Hepatocyte (in vitro differentiated cells): ENCODE measurements around the gene PPAT. TPM values are rescaled to one million over a fixed set of nuclear protein-coding genes. Genes with fewer than 3 reads are reported as not detected.

Experiments used
- DNase-seq: peaks from one replicate; pipeline ENCODE4 v3.0.0-alpha.2; 2016; ENCODE audit warnings: low spot score
- H2AFZ ChIP-seq: fragments of 200-600 bp; sonication (generic); 2 replicates; pipeline ENCODE4 v1.6.0; 2016; ENCODE audit warnings: antibody characterized with exemption, mild to moderate bottlenecking
- H3K27ac ChIP-seq: fragments of 200-600 bp; sonication (generic); 2 replicates; pipeline ENCODE4 v1.5.1; 2016; ENCODE audit warnings: mild to moderate bottlenecking
- H3K27me3 ChIP-seq: fragments of 200-600 bp; sonication (generic); 2 replicates; pipeline ENCODE4 v1.6.1; 2016
- H3K36me3 ChIP-seq: fragments of 200-600 bp; sonication (generic); replicated peaks from 2 replicates; pipeline ENCODE4 v1.5.1; 2016; ENCODE audit warnings: low read depth; ENCODE audit not compliant: insufficient read depth
- H3K4me1 ChIP-seq: fragments of 200-600 bp; sonication (generic); 2 replicates; pipeline ENCODE4 v1.5.1; 2016; ENCODE audit warnings: mild to moderate bottlenecking, moderate library complexity; ENCODE audit not compliant: insufficient read depth
- H3K4me2 ChIP-seq: fragments of 200-600 bp; sonication (generic); 2 replicates; pipeline ENCODE4 v1.6.0; 2016
- H3K4me3 ChIP-seq: fragments of 200-600 bp; sonication (generic); 2 replicates; pipeline ENCODE4 v1.5.1; 2016; ENCODE audit warnings: mild to moderate bottlenecking
- H3K79me2 ChIP-seq: fragments of 200-600 bp; sonication (generic); 2 replicates; pipeline ENCODE4 v1.6.0; 2017; ENCODE audit warnings: mild to moderate bottlenecking
- H3K9me2 ChIP-seq: fragments of 200-600 bp; sonication (generic); replicated peaks from 2 replicates; pipeline ENCODE4 v1.6.0; 2017; ENCODE audit warnings: mild to moderate bottlenecking; ENCODE audit not compliant: insufficient read depth
- H3K9me3 ChIP-seq: fragments of 200-600 bp; sonication (generic); 2 replicates; pipeline ENCODE4 v1.5.1; 2016; ENCODE audit warnings: low read depth, mild to moderate bottlenecking
- H4K20me1 ChIP-seq: fragments of 200-600 bp; sonication (generic); 2 replicates; pipeline ENCODE4 v1.6.0; 2016; ENCODE audit warnings: mild to moderate bottlenecking; ENCODE audit not compliant: insufficient read depth, poor library complexity, severe bottlenecking
- CTCF ChIP-seq: fragments of 200-600 bp; sonication (generic); IDR thresholded peaks from 2 replicates; pipeline ENCODE4 v1.5.1; 2016; ENCODE audit warnings: antibody characterized with exemption, mild to moderate bottlenecking; ENCODE audit not compliant: poor library complexity
- EZH2 ChIP-seq: fragments of 200-600 bp; sonication (generic); IDR thresholded peaks from 2 replicates; pipeline ENCODE4 v1.6.1; 2016; ENCODE audit warnings: antibody characterized with exemption, mild to moderate bottlenecking, borderline replicate concordance
- EZH2phosphoT487 ChIP-seq: fragments of 200-600 bp; sonication (generic); IDR thresholded peaks from one replicate; pipeline ENCODE4 v1.6.1; 2018; ENCODE audit warnings: antibody characterized with exemption, mild to moderate bottlenecking, low read depth, moderate library complexity; ENCODE audit not compliant: unreplicated experiment, severe bottlenecking
- WGBS: methylation state at CpG from one replicate; pipeline ENCODE4 v1.1.6; 2016; ENCODE audit warnings: low lambda C conversion rate; ENCODE audit errors: missing lambda C conversion rate; 5-methylcytosine and 5-hydroxymethylcytosine counted together
- polyA plus RNA-seq: library from polyadenylated mRNA; unstranded; fragments of >200 nt; fragmentation: Nextera tagmentation; extraction: Ambion mirVana; gene quantifications from 2 replicates; pipeline ENCODE4 v1.2.1, GENCODE V29; 2016
- total RNA-seq: library from RNA; depleted of rRNA; stranded (reverse); fragments of >200 nt; gene quantifications from 2 replicates; pipeline ENCODE4 v1.2.3, GENCODE V29; 2014

PPAT gene
- total and polyA plus RNA-seq, 2 experiments from 2014 or later: 8.0 to 21.0 TPM

- H3K9me2 ChIP-seq: no peaks in the 10 kb centered on the region
Measured at GRCh38 chr4:56433280-56433679, 2.1 kb downstream of the PPAT start.

GRCh38 chr4:56430203-56430602 lies 5.2 kb downstream of the PPAT start:
- no peaks in the 10 kb centered on the region for H3K9me2 ChIP-seq
- no peaks in the 10 kb centered on the region for H4K20me1 ChIP-seq
- no peaks in the 10 kb centered on the region for H3K9me3 ChIP-seq
- H3K4me3 ChIP-seq: no peak overlapping the region
- 98% methylated on average over 2 of the region's 2 CpGs for WGBS
- no peaks in the 10 kb centered on the region for H3K36me3 ChIP-seq
- H3K27me3 ChIP-seq: no peaks in the 10 kb centered on the region
- no peak overlapping the region for H3K4me2 ChIP-seq
- TF ChIP-seq EZH2phosphoT487: no peak
- TF ChIP-seq EZH2: no peak
- TF ChIP-seq CTCF: no peak
- H2AFZ ChIP-seq: no peak overlapping the region
- peaks cover 82% of the 10 kb centered on the region for H3K79me2 ChIP-seq
- H3K4me1 ChIP-seq: no peaks in the 10 kb centered on the region
- DNase-seq: no peak
- no peak overlapping the region for H3K27ac ChIP-seq

More at GRCh38 chr4:56433280-56433679, 2.1 kb downstream of the PPAT start:
- no peaks in the 10 kb centered on the region for H3K4me1 ChIP-seq
- H3K27ac ChIP-seq: no peak overlapping the region
- no peaks in the 10 kb centered on the region for H4K20me1 ChIP-seq
- peaks cover 64% of the 10 kb centered on the region for H3K79me2 ChIP-seq
- no peak for DNase-seq
- no peak for TF ChIP-seq CTCF
- peak overlapping the region; percentile 90 for H3K4me2 ChIP-seq
- no peak overlapping the region for H2AFZ ChIP-seq
- H3K9me3 ChIP-seq: no peaks in the 10 kb centered on the region
- H3K36me3 ChIP-seq: no peaks in the 10 kb centered on the region
- no peak overlapping the region for H3K4me3 ChIP-seq
- H3K27me3 ChIP-seq: no peaks in the 10 kb centered on the region

- Histone ChIP-seq H4K20me1 (no peaks in the 10 kb centered on the region), H3K79me2 (peaks cover 87% of the 10 kb centered on the region), H3K4me3 (no peak overlapping the region), H3K27me3 (no peaks in the 10 kb centered on the region), H3K9me2 (no peaks in the 10 kb centered on the region), H3K9me3 (no peaks in the 10 kb centered on the region), H3K4me1 (no peaks in the 10 kb centered on the region), H2AFZ (no peak overlapping the region), H3K4me2 (no peak overlapping the region), H3K27ac (no peak overlapping the region), H3K36me3 (no peaks in the 10 kb centered on the region)
- no peak for DNase-seq
- TF ChIP-seq EZH2phosphoT487: no peak
- WGBS: 100% methylated on average over 1 of the region's 1 CpG
Measured at GRCh38 chr4:56427179-56427578, 8.2 kb downstream of the PPAT start.

- WGBS: 96% methylated on average over 6 of the region's 6 CpGs
- H2AFZ ChIP-seq: no peak overlapping the region
- no peaks in the 10 kb centered on the region for H3K27me3 ChIP-seq
- no peaks in the 10 kb centered on the region for H3K9me2 ChIP-seq
- no peaks in the 10 kb centered on the region for H3K36me3 ChIP-seq
- no peak for DNase-seq
- no peak overlapping the region for H3K27ac ChIP-seq
- H3K9me3 ChIP-seq: no peaks in the 10 kb centered on the region
- peaks cover 85% of the 10 kb centered on the region for H3K79me2 ChIP-seq
- TF ChIP-seq CTCF (no peak), EZH2phosphoT487 (no peak), EZH2 (no peak)
- H4K20me1 ChIP-seq: no peaks in the 10 kb centered on the region
- no peak overlapping the region for H3K4me3 ChIP-seq
- no peak overlapping the region for H3K4me2 ChIP-seq
- no peaks in the 10 kb centered on the region for H3K4me1 ChIP-seq
Measured at GRCh38 chr4:56426273-56426672, 9.1 kb downstream of the PPAT start.
